ENCODE measurements around the gene PI4KA.
"Not testable (repeated sequence)": the region's sequence is repeated elsewhere in the genome, so short reads cannot be mapped to it uniquely, and the experiment has no call there.

The PI4KA gene

DNA sequence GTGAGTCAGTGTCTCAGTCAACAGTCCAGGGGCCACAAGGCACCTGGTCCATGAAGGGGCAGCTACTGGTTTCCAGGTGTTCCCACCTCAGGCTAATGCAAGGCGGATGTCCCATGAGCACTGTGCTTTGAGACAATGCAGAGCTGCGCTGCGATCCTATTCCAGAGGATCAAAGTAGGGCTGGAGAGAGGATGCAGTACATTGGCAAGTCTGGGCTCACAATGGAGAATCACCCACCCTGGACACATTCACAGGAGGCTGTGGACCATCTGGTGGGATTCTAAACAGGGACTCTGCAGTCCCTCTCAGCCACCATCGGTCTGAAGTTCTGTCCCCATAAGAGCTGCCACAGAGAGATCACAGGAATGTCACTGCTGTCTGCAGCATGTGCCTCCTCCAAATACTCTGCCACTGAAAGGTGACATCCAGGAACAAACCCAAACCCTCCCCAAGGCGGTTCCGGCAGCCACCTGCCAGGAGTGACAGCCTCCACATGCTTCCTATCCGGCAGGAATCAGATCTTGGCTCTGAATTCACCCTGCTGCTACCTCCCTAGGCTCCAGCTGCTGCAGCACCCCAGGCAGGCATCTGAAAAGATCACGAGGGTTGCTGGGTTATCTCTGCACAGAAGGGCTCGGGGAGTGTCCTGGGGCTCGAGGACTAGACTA, 130.0 kb downstream of the PI4KA start:
- H3K27me3 ChIP-seq (ENCODE audit: control insufficient read depth, insufficient read depth, low read length) = no peaks in the 10 kb centered on the region
- no peak overlapping the region for H3K9ac ChIP-seq (ENCODE audit: low read depth, low read length)
- H3K9me3 ChIP-seq (ENCODE audit: control insufficient read depth, insufficient read depth, low read length) = no peaks in the 10 kb centered on the region
- peaks cover 18% of the 10 kb centered on the region for H3K36me3 ChIP-seq (ENCODE audit: control insufficient read depth, insufficient read depth, low read length)
- no peaks in the 10 kb centered on the region for H3K4me1 ChIP-seq (ENCODE audit: control insufficient read depth, insufficient read depth, low read length)
- no peak overlapping the region for H3K4me3 ChIP-seq (ENCODE audit: low read depth, low read length)

GRCh38 chr22:20727118-20728015, 131.2 kb downstream of the PI4KA start:
- Histone ChIP-seq H3K9me3 (ENCODE audit: control insufficient read depth, insufficient read depth, low read length) (no peaks in the 10 kb centered on the region), H3K4me3 (ENCODE audit: low read depth, low read length) (no peak overlapping the region), H3K36me3 (ENCODE audit: control insufficient read depth, insufficient read depth, low read length) (peaks cover 18% of the 10 kb centered on the region), H3K9ac (ENCODE audit: low read depth, low read length) (no peak overlapping the region), H3K4me1 (ENCODE audit: control insufficient read depth, insufficient read depth, low read length) (no peaks in the 10 kb centered on the region), H3K27me3 (ENCODE audit: control insufficient read depth, insufficient read depth, low read length) (no peaks in the 10 kb centered on the region)

- Histone ChIP-seq H3K9ac (ENCODE audit: low read depth, low read length) (no peak overlapping the region), H3K27me3 (ENCODE audit: control insufficient read depth, insufficient read depth, low read length) (no peaks in the 10 kb centered on the region), H3K4me1 (ENCODE audit: control insufficient read depth, insufficient read depth, low read length) (no peaks in the 10 kb centered on the region), H3K4me3 (ENCODE audit: low read depth, low read length) (no peak overlapping the region), H3K9me3 (ENCODE audit: control insufficient read depth, insufficient read depth, low read length) (no peaks in the 10 kb centered on the region), H3K36me3 (ENCODE audit: control insufficient read depth, insufficient read depth, low read length) (peaks cover 18% of the 10 kb centered on the region)
Measured at GRCh38 chr22:20725987-20726558, 132.5 kb downstream of the PI4KA start.

- Histone ChIP-seq H3K36me3 (ENCODE audit: control insufficient read depth, insufficient read depth, low read length) (peaks cover 18% of the 10 kb centered on the region), H3K4me1 (ENCODE audit: control insufficient read depth, insufficient read depth, low read length) (no peaks in the 10 kb centered on the region)
Measured at GRCh38 chr22:20724676-20725454, 133.7 kb downstream of the PI4KA start.

DNA sequence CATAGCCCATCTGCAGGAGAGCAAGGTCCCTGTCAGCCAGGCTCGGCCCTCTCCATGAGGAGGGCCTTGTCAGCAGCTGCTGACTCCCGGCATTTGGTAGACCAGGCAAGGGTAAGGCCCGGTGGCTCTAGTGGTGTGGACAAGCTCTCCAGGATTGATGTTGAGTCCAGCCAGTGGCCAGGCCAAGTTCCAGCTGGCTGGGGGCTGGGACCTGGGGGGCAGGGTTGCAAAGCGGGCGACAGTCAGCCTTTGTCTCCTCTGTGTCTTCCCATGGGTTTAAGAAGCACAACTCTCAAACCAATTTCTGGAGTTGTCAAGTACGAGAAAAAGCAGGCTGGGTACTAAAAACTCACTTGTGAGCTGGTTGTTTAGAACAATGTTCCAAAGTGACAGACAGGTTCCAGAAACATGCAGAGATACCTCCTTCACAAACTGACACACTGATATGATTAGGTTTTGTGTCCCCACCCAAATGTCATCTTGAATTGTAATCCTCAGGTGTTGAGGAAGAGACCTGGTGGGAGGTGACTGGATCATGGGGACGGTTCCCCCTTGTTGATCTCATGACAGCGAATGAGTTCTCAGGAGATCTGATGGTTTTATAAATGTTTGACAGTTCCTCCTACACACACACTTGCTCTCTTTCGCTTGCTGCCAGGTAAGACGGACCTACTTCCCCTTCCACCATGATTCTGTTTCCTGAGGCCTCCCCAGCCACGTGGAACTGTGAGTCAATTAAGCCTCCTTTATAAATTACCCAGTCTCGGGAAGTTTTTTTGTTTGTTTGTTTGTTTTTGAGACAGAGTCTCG, 137.0 kb downstream of the PI4KA start:
- Histone ChIP-seq H3K9me3 (ENCODE audit: control insufficient read depth, insufficient read depth, low read length) (no peaks in the 10 kb centered on the region), H3K4me3 (ENCODE audit: low read depth, low read length) (no peak overlapping the region), H3K36me3 (ENCODE audit: control insufficient read depth, insufficient read depth, low read length) (peaks cover 3% of the 10 kb centered on the region), H3K9ac (ENCODE audit: low read depth, low read length) (no peak overlapping the region), H3K27me3 (ENCODE audit: control insufficient read depth, insufficient read depth, low read length) (no peaks in the 10 kb centered on the region), H3K4me1 (ENCODE audit: control insufficient read depth, insufficient read depth, low read length) (no peaks in the 10 kb centered on the region)

More at GRCh38 chr22:20724676-20725454, 133.7 kb downstream of the PI4KA start:
- H3K9me3 ChIP-seq (ENCODE audit: control insufficient read depth, insufficient read depth, low read length) = no peaks in the 10 kb centered on the region
- H3K9ac ChIP-seq (ENCODE audit: low read depth, low read length) = no peak overlapping the region
- H3K4me3 ChIP-seq (ENCODE audit: low read depth, low read length) = no peak overlapping the region
- H3K27me3 ChIP-seq (ENCODE audit: control insufficient read depth, insufficient read depth, low read length) = no peaks in the 10 kb centered on the region

DNA sequence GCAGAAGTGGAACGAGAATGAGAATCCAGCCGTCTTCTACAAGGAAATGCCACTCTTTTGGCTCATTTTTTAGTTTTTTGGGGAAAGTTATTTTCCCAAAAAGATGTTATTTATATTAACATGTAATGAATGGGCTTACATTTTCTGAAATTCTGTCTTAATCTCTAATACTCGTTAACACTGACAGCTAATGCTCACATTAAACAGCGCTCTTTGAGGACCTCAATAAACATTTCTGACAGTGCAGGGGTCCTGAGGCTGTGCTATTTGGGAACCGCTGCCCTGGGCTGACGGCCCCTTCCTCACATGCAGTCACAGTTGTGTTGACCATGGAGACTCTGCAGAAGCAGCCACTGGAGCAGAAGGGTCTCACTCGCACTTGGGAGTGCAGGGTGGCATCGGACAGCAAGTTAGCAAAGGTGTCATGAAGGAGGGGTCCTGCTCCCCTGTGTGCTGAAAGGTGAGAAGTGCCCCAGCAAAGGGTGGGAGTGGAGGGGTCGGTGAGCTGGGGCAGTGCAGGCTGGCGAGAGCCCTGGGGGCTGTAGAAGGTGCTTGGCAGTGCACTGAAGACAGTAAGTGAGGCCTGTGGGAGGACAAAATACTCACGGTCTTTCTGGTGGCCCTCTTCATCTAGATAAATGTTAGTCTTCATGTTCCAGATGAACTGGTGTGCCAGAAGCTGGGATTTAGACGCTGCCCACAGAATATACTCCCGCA, 137.8 kb downstream of the PI4KA start:
- H3K9me3 ChIP-seq (ENCODE audit: control insufficient read depth, insufficient read depth, low read length) = no peaks in the 10 kb centered on the region
- no peak overlapping the region for H3K4me3 ChIP-seq (ENCODE audit: low read depth, low read length)

GRCh38 chr22:20718727-20719126, 139.9 kb downstream of the PI4KA start:
- H3K9me3 ChIP-seq (ENCODE audit: control insufficient read depth, insufficient read depth, low read length); H3K27me3 ChIP-seq (ENCODE audit: control insufficient read depth, insufficient read depth, low read length); H3K4me1 ChIP-seq (ENCODE audit: control insufficient read depth, insufficient read depth, low read length); H3K4me3 ChIP-seq (ENCODE audit: low read depth, low read length); H3K36me3 ChIP-seq (ENCODE audit: control insufficient read depth, insufficient read depth, low read length); H3K9ac ChIP-seq (ENCODE audit: low read depth, low read length): not testable (repeated sequence)

More for the DNA sequence above, 137.8 kb downstream of the PI4KA start:
- no peaks in the 10 kb centered on the region for H3K4me1 ChIP-seq (ENCODE audit: control insufficient read depth, insufficient read depth, low read length)
- H3K36me3 ChIP-seq (ENCODE audit: control insufficient read depth, insufficient read depth, low read length) = no peaks in the 10 kb centered on the region
- H3K27me3 ChIP-seq (ENCODE audit: control insufficient read depth, insufficient read depth, low read length) = no peaks in the 10 kb centered on the region
- H3K9ac ChIP-seq (ENCODE audit: low read depth, low read length) = no peak overlapping the region

DNA sequence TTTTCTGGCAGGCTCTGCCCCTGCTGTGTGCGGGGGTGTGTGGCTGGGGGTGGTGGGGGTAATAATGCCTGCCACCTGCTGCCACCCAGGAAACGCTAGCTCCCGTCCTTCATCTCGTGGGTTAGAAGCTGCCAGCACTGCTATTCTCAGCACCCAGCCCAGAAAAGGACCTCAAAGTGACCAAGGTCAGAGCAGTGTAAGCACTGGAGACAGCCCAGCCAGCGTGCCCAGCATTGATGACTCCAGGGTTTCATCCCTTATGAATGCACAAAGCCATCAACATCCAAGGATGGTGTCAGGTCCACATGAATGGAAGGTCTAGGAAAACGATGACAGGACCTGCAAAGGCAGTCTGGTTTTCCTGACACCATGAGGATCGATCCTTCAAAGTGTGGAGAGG, 140.6 kb downstream of the PI4KA start:
- H3K27me3 ChIP-seq (ENCODE audit: control insufficient read depth, insufficient read depth, low read length); H3K4me1 ChIP-seq (ENCODE audit: control insufficient read depth, insufficient read depth, low read length); H3K4me3 ChIP-seq (ENCODE audit: low read depth, low read length); H3K36me3 ChIP-seq (ENCODE audit: control insufficient read depth, insufficient read depth, low read length); H3K9me3 ChIP-seq (ENCODE audit: control insufficient read depth, insufficient read depth, low read length); H3K9ac ChIP-seq (ENCODE audit: low read depth, low read length): not testable (repeated sequence)

GRCh38 chr22:20717213-20717866, 141.3 kb downstream of the PI4KA start:
- H3K4me3 ChIP-seq (ENCODE audit: low read depth, low read length); H3K9me3 ChIP-seq (ENCODE audit: control insufficient read depth, insufficient read depth, low read length); H3K27me3 ChIP-seq (ENCODE audit: control insufficient read depth, insufficient read depth, low read length); H3K36me3 ChIP-seq (ENCODE audit: control insufficient read depth, insufficient read depth, low read length); H3K9ac ChIP-seq (ENCODE audit: low read depth, low read length); H3K4me1 ChIP-seq (ENCODE audit: control insufficient read depth, insufficient read depth, low read length): not testable (repeated sequence)

DNA sequence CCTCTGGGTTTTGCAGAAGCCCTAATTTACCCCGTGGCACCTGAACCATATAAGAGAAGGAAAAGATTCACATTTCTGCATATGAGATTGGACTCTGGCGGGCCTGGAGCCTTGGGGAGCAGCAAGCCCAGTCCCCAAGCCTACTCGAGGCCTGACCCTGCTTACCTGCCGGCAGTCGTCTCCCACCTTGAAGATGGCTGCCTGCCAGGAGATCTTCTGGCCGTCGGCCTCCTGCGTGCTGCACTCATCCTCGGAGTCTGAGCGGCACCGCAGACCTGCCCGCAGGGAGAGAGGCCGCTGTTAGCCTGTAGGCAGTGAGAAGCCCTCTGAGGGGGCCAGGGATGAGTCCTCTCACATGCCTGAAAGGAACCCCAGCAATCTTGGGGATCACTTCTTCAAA, 145.5 kb downstream of the PI4KA start:
- H3K4me3 ChIP-seq (ENCODE audit: low read depth, low read length); H3K27me3 ChIP-seq (ENCODE audit: control insufficient read depth, insufficient read depth, low read length): not testable (repeated sequence)

More for the DNA sequence above, 145.5 kb downstream of the PI4KA start:
- H3K9ac ChIP-seq (ENCODE audit: low read depth, low read length); H3K9me3 ChIP-seq (ENCODE audit: control insufficient read depth, insufficient read depth, low read length); H3K4me1 ChIP-seq (ENCODE audit: control insufficient read depth, insufficient read depth, low read length); H3K36me3 ChIP-seq (ENCODE audit: control insufficient read depth, insufficient read depth, low read length): not testable (repeated sequence)

Measured in iPS-15b (cell line).